Tibial nerve (tissue), 4 donors: ENCODE data around the gene FST. TPM values are rescaled to one million over a fixed set of nuclear protein-coding genes. Genes with fewer than 3 reads are reported as not detected.

ENCODE experiments used
- DNase-seq, 2 donors: peaks; one replicate each; pipeline ENCODE4 v3.0.0-alpha.2; 2019; ENCODE audit warnings: low spot score in 2 of 2
- H3K27ac ChIP-seq, 4 donors: fragments of 200-600 bp; sonication (generic) in 3 of 4; one replicate each; pipeline ENCODE4 v1.5.1; 2017 to 2019; ENCODE audit warnings: mild to moderate bottlenecking in 1 of 4
- H3K27me3 ChIP-seq, 2 donors: fragments of 200-600 bp; sonication (generic) in 1 of 2; one replicate each; pipeline versions ENCODE4 v1.5.1 to v1.6.0; 2017 to 2019
- H3K36me3 ChIP-seq, 3 donors: fragments of 200-600 bp; sonication (generic); one replicate each; pipeline ENCODE4 v1.5.1; 2018 to 2019
- H3K4me1 ChIP-seq, 4 donors: fragments of 200-600 bp; sonication (generic) in 3 of 4; one replicate each; pipeline ENCODE4 v1.5.1; 2017 to 2019
- H3K4me3 ChIP-seq, 4 donors: fragments of 200-600 bp; sonication (generic) in 3 of 4; one replicate each; pipeline ENCODE4 v1.5.1; 2017 to 2019; ENCODE audit warnings: mild to moderate bottlenecking in 1 of 4, moderate library complexity in 1 of 4
- H3K9me3 ChIP-seq, 4 donors: fragments of 200-600 bp; sonication (generic) in 3 of 4; one replicate each; pipeline ENCODE4 v1.5.1; 2017 to 2019
- CTCF ChIP-seq, 5 experiments: fragments of 200-600 bp in 3 of 5; fragments of 450-650 bp in 2 of 5; sonication (generic) in 3 of 5; IDR thresholded peaks; one replicate each; pipeline ENCODE4 v1.5.1; 2016 to 2019; ENCODE audit warnings: antibody characterized with exemption in 5 of 5, mild to moderate bottlenecking in 3 of 5, moderate library complexity in 2 of 5
- EP300 ChIP-seq, 2 donors: sonication (generic); formaldehyde crosslinking; IDR thresholded peaks; one replicate each; pipeline ENCODE4 v1.6.1; 2017; ENCODE audit warnings: antibody characterized with exemption in 2 of 2, mild to moderate bottlenecking in 1 of 2
- POLR2A ChIP-seq, 2 donors: fragments of 450-650 bp; IDR thresholded peaks; one replicate each; pipeline ENCODE4 v1.6.1; 2017; ENCODE audit warnings: antibody characterized with exemption in 2 of 2, mild to moderate bottlenecking in 2 of 2, moderate library complexity in 2 of 2
- WGBS, 2 donors: methylation state at CpG; one replicate each; pipeline ENCODE4 v1.1.5; 2018; 5-methylcytosine and 5-hydroxymethylcytosine counted together
- total RNA-seq, 4 donors: library from RNA; depleted of rRNA; stranded (reverse); fragments of >200 nt; gene quantifications; one replicate each; pipeline ENCODE4 v1.1.0, GENCODE V29; 2016

FST gene, protein sequence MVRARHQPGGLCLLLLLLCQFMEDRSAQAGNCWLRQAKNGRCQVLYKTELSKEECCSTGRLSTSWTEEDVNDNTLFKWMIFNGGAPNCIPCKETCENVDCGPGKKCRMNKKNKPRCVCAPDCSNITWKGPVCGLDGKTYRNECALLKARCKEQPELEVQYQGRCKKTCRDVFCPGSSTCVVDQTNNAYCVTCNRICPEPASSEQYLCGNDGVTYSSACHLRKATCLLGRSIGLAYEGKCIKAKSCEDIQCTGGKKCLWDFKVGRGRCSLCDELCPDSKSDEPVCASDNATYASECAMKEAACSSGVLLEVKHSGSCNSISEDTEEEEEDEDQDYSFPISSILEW
- total RNA-seq = 10 to 100 TPM in 3 of 4 donors, 1 to 10 TPM in 1; 1.8 to 27.3 (median 12.9) TPM

DNA sequence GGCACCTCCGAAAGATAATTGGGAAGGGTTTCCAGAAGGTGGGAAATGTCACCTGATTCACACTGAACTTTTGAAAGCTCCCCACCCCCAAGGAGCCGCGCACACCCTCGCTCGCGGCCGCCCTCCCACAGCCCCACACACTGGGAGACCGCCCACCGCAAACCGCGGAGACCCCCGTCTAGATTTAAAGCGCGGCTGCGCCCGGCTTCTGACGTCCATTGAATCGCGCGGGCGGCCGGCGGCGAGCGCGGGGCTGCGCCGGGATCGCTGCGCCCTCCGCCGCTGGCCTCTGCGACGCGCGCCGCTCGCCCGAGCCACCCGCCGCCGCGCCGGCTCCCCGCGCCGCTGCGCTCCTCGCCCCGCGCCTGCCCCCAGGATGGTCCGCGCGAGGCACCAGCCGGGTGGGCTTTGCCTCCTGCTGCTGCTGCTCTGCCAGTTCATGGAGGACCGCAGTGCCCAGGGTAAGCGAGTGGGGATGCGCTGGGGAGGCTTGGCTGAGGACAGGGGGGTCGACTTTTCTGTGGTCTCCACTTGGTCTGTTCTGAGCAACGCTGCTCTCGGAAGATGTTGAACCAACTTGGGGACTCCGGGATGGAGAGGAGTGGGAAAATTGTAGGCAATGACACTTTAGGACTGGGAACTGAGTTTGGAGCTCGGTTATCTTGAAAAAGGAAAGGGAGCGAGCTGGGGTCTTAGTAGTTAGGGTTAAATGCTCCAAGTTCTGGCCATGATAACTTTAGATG lies at the start of gene FST:
Gene FST, plus strand, starts transcription at position 214 of the 743 bp plus-strand sequence. Its CDS starts 163 bp downstream, at position 377.
- Histone ChIP-seq H3K36me3 (no peaks in the 10 kb centered on the region), H3K27ac (peak within 1 kb of the TSS; percentile 24 to 90 (median 74)), H3K4me1 (peaks cover 0 to 50% (median 4%) of the 10 kb centered on the region in 4 donors), H3K4me3 (peak within 1 kb of the TSS; percentile 33 to 88 (median 72)), H3K9me3 (no peaks in the 10 kb centered on the region), H3K27me3 (no peaks in the 10 kb centered on the region)
- WGBS, 2 donors = 0 to 1% methylated on average over 32 to 49 of the region's 64 CpGs
- no peak for DNase-seq
- TF ChIP-seq CTCF (IDR thresholded peaks at IDR 0.05) (no peak), POLR2A (IDR thresholded peaks at IDR 0.05) (no peak), EP300 (IDR thresholded peaks at IDR 0.05) (no peak)

DNA sequence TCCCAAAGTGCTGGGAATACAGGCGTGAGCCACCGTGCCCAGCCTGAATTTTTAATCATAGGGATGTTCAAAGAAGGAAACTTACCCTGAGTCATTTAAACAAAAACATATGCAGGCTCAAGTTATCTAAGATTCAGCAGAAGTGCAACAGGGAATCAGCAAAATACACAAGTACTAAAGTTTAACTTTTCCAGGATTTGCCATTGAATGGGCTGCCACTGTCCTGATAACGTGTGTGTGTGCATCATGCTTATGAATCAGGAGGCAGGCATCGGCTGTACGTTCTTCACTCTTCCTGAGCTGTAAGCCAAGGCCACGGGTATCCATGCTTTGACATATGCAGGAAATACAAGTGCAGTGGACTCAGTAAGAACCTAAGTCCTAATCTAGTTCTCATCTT lies 48.8 kb upstream of the FST start:
- 85 to 91% methylated on average over 6 of the region's 6 CpGs for WGBS, 2 donors
- TF ChIP-seq EP300 (IDR thresholded peaks at IDR 0.05) = no peak
- no peak for TF ChIP-seq CTCF (IDR thresholded peaks at IDR 0.05)
- no peak for TF ChIP-seq POLR2A (IDR thresholded peaks at IDR 0.05)
- Histone ChIP-seq H3K9me3 (no peaks in the 10 kb centered on the region), H3K27ac (no peak overlapping the region), H3K36me3 (no peaks in the 10 kb centered on the region), H3K4me1 (no peaks in the 10 kb centered on the region), H3K27me3 (no peaks in the 10 kb centered on the region), H3K4me3 (no peak overlapping the region)
- no peak for DNase-seq

- H3K27ac ChIP-seq = no peak overlapping the region
- 39 to 48% methylated on average over 1 of the region's 1 CpG for WGBS, 2 donors
- DNase-seq = no peak
- no peak overlapping the region for H3K4me3 ChIP-seq
- TF ChIP-seq EP300 (IDR thresholded peaks at IDR 0.05) (no peak), CTCF (IDR thresholded peaks at IDR 0.05) (no peak), POLR2A (IDR thresholded peaks at IDR 0.05) (no peak)
- H3K27me3 ChIP-seq = no peaks in the 10 kb centered on the region
- no peaks in the 10 kb centered on the region for H3K36me3 ChIP-seq
- no peaks in the 10 kb centered on the region for H3K9me3 ChIP-seq
- H3K4me1 ChIP-seq = no peaks in the 10 kb centered on the region
Observed at GRCh38 chr5:53433026-53433425, 47.4 kb upstream of the FST start.

DNA sequence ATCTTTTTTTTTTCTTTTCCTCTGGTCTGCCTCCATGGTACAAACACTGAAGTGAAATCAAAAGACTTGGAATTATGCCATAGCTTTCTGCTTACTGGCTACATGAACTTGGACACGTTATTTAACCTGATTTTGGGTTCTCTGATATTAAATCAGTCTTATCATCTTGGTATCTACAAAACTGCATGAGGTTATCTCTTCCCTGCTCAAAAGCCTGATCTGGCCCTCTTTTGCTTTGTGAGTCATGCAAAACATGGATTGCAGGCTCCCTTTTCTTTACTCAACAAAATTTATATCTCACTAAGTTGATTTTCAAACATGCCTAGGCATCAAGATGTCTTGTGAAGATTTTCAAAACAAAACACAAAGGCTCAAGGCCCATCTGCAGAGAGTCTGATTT lies 45.9 kb upstream of the FST start:
- no peak overlapping the region for H3K4me3 ChIP-seq
- H3K36me3 ChIP-seq = no peaks in the 10 kb centered on the region
- WGBS, 2 donors = 64 to 74% methylated on average over 1 of the region's 1 CpG
- peaks cover 0 to 11% (median 0%) of the 10 kb centered on the region in 4 donors for H3K4me1 ChIP-seq
- H3K27ac ChIP-seq = no peak overlapping the region
- DNase-seq = no peak
- H3K27me3 ChIP-seq = no peaks in the 10 kb centered on the region
- H3K9me3 ChIP-seq = no peaks in the 10 kb centered on the region
- TF ChIP-seq EP300 (IDR thresholded peaks at IDR 0.05) = no peak
- TF ChIP-seq CTCF (IDR thresholded peaks at IDR 0.05) = no peak
- no peak for TF ChIP-seq POLR2A (IDR thresholded peaks at IDR 0.05)
